ENCODE results near the gene CISH. TPM values are rescaled to one million over a fixed set of nuclear protein-coding genes. Genes with fewer than 3 reads are reported as not detected.

CISH gene
- total RNA-seq, 1 experiment from 2014 or later = 0.57 TPM

DNA sequence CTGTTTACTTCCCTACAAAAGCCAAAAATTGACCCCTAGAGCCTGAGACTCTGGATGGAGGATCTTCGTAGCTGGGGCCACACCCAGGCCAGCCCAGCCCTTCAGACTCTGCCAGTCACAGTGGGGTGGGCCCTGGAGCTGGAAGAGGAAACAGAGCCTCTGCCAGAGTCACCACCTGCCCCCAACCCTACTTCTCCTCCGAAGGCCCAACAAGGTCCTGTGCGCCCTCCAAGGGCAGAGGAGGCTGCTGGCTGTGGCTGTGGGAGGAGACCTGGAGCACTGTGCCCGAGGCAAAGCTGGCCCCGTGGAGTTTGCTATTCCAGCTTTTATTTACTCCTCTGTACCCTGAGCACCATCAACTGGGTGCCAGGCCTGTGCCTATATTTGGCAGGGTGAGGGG is 19.0 kb downstream of the CISH start:
- TF ChIP-seq TCF7L2 (IDR thresholded peaks at IDR 0.05; ENCODE audit: low read depth, low read length) = no peak
- TF ChIP-seq, protein P1, sequence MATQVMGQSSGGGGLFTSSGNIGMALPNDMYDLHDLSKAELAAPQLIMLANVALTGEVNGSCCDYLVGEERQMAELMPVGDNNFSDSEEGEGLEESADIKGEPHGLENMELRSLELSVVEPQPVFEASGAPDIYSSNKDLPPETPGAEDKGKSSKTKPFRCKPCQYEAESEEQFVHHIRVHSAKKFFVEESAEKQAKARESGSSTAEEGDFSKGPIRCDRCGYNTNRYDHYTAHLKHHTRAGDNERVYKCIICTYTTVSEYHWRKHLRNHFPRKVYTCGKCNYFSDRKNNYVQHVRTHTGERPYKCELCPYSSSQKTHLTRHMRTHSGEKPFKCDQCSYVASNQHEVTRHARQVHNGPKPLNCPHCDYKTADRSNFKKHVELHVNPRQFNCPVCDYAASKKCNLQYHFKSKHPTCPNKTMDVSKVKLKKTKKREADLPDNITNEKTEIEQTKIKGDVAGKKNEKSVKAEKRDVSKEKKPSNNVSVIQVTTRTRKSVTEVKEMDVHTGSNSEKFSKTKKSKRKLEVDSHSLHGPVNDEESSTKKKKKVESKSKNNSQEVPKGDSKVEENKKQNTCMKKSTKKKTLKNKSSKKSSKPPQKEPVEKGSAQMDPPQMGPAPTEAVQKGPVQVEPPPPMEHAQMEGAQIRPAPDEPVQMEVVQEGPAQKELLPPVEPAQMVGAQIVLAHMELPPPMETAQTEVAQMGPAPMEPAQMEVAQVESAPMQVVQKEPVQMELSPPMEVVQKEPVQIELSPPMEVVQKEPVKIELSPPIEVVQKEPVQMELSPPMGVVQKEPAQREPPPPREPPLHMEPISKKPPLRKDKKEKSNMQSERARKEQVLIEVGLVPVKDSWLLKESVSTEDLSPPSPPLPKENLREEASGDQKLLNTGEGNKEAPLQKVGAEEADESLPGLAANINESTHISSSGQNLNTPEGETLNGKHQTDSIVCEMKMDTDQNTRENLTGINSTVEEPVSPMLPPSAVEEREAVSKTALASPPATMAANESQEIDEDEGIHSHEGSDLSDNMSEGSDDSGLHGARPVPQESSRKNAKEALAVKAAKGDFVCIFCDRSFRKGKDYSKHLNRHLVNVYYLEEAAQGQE (IDR thresholded peaks at IDR 0.05; ENCODE audit: insufficient read depth in 1 of 2, low read depth in 2 of 2, low read length in 1 of 2) = no peak
- TF ChIP-seq POLR2AphosphoS5 (IDR thresholded peaks at IDR 0.05; ENCODE audit: low read depth, low read length) = no peak
- TF ChIP-seq, protein P2, sequence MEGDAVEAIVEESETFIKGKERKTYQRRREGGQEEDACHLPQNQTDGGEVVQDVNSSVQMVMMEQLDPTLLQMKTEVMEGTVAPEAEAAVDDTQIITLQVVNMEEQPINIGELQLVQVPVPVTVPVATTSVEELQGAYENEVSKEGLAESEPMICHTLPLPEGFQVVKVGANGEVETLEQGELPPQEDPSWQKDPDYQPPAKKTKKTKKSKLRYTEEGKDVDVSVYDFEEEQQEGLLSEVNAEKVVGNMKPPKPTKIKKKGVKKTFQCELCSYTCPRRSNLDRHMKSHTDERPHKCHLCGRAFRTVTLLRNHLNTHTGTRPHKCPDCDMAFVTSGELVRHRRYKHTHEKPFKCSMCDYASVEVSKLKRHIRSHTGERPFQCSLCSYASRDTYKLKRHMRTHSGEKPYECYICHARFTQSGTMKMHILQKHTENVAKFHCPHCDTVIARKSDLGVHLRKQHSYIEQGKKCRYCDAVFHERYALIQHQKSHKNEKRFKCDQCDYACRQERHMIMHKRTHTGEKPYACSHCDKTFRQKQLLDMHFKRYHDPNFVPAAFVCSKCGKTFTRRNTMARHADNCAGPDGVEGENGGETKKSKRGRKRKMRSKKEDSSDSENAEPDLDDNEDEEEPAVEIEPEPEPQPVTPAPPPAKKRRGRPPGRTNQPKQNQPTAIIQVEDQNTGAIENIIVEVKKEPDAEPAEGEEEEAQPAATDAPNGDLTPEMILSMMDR (IDR thresholded peaks at IDR 0.05) = no peak
- TF ChIP-seq SIN3A (IDR thresholded peaks at IDR 0.05; ENCODE audit: borderline replicate concordance, insufficient read depth, low read depth, low read length) = no peak
- Histone ChIP-seq H3K4me3 (ENCODE audit: low read depth in 2 of 2, low read length in 2 of 2) (no peak overlapping the region), H3K27ac (ENCODE audit: low read length) (no peak overlapping the region), H3K36me3 (ENCODE audit: control insufficient read depth, insufficient read depth, low read length) (no peaks in the 10 kb centered on the region), H3K9me3 (ENCODE audit: control insufficient read depth, insufficient read depth, low read depth, low read length) (no peaks in the 10 kb centered on the region), H3K4me1 (ENCODE audit: control insufficient read depth, insufficient read depth, low read length) (no peaks in the 10 kb centered on the region), H3K27me3 (ENCODE audit: control insufficient read depth, insufficient read depth, low read length) (no peaks in the 10 kb centered on the region)
- no TSS peak for BruUV-seq (replicated peaks)
- ChIA-PET POLR2A (no interaction called here), CTCF (no interaction called here)
- intact Hi-C loops (cut with micrococcal nuclease; ENCODE audit: unreplicated experiment) (no loop called here), in situ Hi-C loops (cut with HindIII; ENCODE audit: low pct_unique_long_range_greater_than_20kb, low sequenced_read_pairs) (no loop called here)
- ATAC-seq = peak; percentile 17; the same call in 1 of the 2 replicates
- no peak for DNase-seq (ENCODE audit: low read depth, low spot score)

DNA sequence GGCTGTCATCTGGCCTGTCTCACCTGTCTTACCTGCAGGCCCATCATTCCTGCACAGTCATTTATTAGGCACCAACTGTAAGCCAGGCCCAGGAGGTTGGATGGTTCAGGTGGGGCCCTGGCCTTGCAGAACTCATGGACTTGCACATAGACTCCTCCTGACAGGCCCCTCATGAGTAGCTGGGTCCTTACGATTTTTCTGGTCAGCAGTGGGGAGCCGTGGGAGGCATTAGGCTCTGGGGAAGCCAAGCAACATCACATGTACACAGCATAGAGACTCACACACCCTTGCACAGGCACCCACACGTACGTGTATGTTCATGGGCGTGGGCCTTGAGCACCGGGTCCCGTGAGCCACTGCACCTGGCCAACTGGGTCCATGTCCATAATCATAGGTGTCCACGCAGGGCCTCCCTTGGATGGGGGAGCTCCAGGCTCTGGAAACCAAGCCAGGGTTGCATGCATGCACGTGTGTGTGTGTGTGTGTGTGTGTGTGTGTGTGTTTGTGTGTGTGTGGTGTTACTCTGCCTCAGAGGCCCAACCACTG is 20.3 kb downstream of the CISH start:
- no peak for TF ChIP-seq POLR2AphosphoS5 (IDR thresholded peaks at IDR 0.05; ENCODE audit: low read depth, low read length)
- no peak for TF ChIP-seq SIN3A (IDR thresholded peaks at IDR 0.05; ENCODE audit: borderline replicate concordance, insufficient read depth, low read depth, low read length)
- BruUV-seq (replicated peaks) = no TSS peak
- intact Hi-C loops (cut with micrococcal nuclease; ENCODE audit: unreplicated experiment) (no loop called here), in situ Hi-C loops (cut with HindIII; ENCODE audit: low pct_unique_long_range_greater_than_20kb, low sequenced_read_pairs) (no loop called here)
- ChIA-PET POLR2A (no interaction called here), CTCF (no interaction called here)
- Histone ChIP-seq H3K36me3 (ENCODE audit: control insufficient read depth, insufficient read depth, low read length) (no peaks in the 10 kb centered on the region), H3K9me3 (ENCODE audit: control insufficient read depth, insufficient read depth, low read depth, low read length) (no peaks in the 10 kb centered on the region), H3K27me3 (ENCODE audit: control insufficient read depth, insufficient read depth, low read length) (no peaks in the 10 kb centered on the region), H3K4me3 (ENCODE audit: low read depth in 2 of 2, low read length in 2 of 2) (no peak overlapping the region), H3K27ac (ENCODE audit: low read length) (no peak overlapping the region), H3K4me1 (ENCODE audit: control insufficient read depth, insufficient read depth, low read length) (no peaks in the 10 kb centered on the region)
- DNase-seq (ENCODE audit: low read depth, low spot score) = no peak
- ATAC-seq = no peak

DNA sequence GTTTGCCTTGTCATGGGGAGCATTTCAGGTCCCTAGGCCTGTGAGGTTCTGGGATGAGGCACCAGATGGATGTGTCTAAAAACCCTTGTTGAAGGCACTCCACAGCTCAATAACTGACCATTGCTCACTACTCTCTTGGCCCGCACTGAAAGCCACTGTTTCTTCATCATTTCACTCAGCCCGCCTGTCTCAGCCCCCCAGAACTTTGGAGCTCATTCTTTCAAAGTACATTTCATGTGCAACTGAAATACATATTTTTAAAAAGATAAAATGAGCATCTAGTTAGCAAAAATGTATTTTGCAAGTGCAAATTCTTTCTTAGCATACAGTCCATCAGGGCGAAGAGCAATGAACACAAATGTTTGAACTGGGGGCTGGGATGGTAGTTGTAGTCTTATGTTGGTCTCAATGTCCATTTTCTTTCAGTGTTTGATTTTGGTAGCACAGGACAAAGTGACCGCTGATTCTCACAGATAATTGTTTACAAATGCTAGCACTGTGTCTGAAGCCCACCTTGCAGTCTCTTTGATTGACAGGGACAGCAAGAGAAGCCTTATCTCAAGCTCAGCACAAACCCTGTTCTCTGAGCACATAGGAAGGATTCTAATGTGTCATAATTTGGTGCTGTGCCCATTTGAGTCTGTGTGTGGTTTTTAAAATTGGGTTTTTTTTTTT is 22.7 kb downstream of the CISH start:
- intact Hi-C loops (cut with micrococcal nuclease; ENCODE audit: unreplicated experiment) = no loop called here
- TF ChIP-seq, protein P1 (IDR thresholded peaks at IDR 0.05; ENCODE audit: insufficient read depth in 1 of 2, low read depth in 2 of 2, low read length in 1 of 2) = no peak
- TF ChIP-seq TCF7L2 (IDR thresholded peaks at IDR 0.05; ENCODE audit: low read depth, low read length) = no peak
- no peak for TF ChIP-seq SIN3A (IDR thresholded peaks at IDR 0.05; ENCODE audit: borderline replicate concordance, insufficient read depth, low read depth, low read length)
- TF ChIP-seq, protein P2 (IDR thresholded peaks at IDR 0.05) = no peak
- no peak for TF ChIP-seq POLR2AphosphoS5 (IDR thresholded peaks at IDR 0.05; ENCODE audit: low read depth, low read length)
- ATAC-seq (no peak), DNase-seq (ENCODE audit: low read depth, low spot score) (no peak)
- no peaks in the 10 kb centered on the region for H3K9me3 ChIP-seq (ENCODE audit: control insufficient read depth, insufficient read depth, low read depth, low read length)
- H3K27ac ChIP-seq (ENCODE audit: low read length) = no peak overlapping the region
- no TSS peak for BruUV-seq (replicated peaks)
- no peaks in the 10 kb centered on the region for H3K36me3 ChIP-seq (ENCODE audit: control insufficient read depth, insufficient read depth, low read length)
- in situ Hi-C loops (cut with HindIII; ENCODE audit: low pct_unique_long_range_greater_than_20kb, low sequenced_read_pairs) = no loop called here
- CTCF ChIA-PET = no interaction called here
- no peak overlapping the region for H3K4me3 ChIP-seq (ENCODE audit: low read depth in 2 of 2, low read length in 2 of 2)
- H3K27me3 ChIP-seq (ENCODE audit: control insufficient read depth, insufficient read depth, low read length) = no peaks in the 10 kb centered on the region
- POLR2A ChIA-PET = no interaction called here
- no peaks in the 10 kb centered on the region for H3K4me1 ChIP-seq (ENCODE audit: control insufficient read depth, insufficient read depth, low read length)
